Esophagus squamous epithelium (tissue), 5 donors: ENCODE data around the gene WDR87. TPM values are rescaled to one million over a fixed set of nuclear protein-coding genes. Genes with fewer than 3 reads are reported as not detected.

Experiments
- DNase-seq: peaks from one replicate; lab custom pipeline; 2025; lab: John Stamatoyannopoulos, UW
- H3K27ac ChIP-seq, 4 donors: fragments of 200-600 bp; sonication (generic); one replicate each; pipeline ENCODE4 v1.5.1; 2016 to 2019; ENCODE audit warnings: mild to moderate bottlenecking in 1 of 4
- H3K27me3 ChIP-seq, 4 donors: fragments of 200-600 bp; sonication (generic); 1 replicate in 3 of 4; 2 replicates in 1 of 4; pipeline versions ENCODE4 v1.5.1 to v1.6.0; 2017 to 2021; ENCODE audit warnings: antibody characterized with exemption in 1 of 4
- H3K36me3 ChIP-seq, 3 donors: fragments of 200-600 bp; sonication (generic); one replicate each; pipeline ENCODE4 v1.5.1; 2016 to 2019
- H3K4me1 ChIP-seq, 3 donors: fragments of 200-600 bp; sonication (generic); one replicate each; pipeline ENCODE4 v1.5.1; 2017 to 2019
- H3K4me3 ChIP-seq, 4 donors: fragments of 200-600 bp; sonication (generic); 1 replicate in 3 of 4; 2 replicates in 1 of 4; pipeline ENCODE4 v1.5.1; 2016 to 2019; ENCODE audit warnings: mild to moderate bottlenecking in 2 of 4, moderate library complexity in 1 of 4
- H3K9me3 ChIP-seq, 3 donors: fragments of 200-600 bp; sonication (generic); one replicate each; pipeline ENCODE4 v1.5.1; 2016 to 2019
- POLR2A ChIP-seq, 4 donors: fragments of 450-650 bp; IDR thresholded peaks; one replicate each; pipeline ENCODE4 v1.6.1; 2017; ENCODE audit warnings: antibody characterized with exemption in 4 of 4, mild to moderate bottlenecking in 4 of 4, moderate library complexity in 3 of 4
- WGBS, 2 donors: methylation state at CpG; one replicate each; pipeline ENCODE4 v1.1.5; 2018; 5-methylcytosine and 5-hydroxymethylcytosine counted together
- intact Hi-C: fragments of 100-400 bp; cut with DNase I; formaldehyde crosslinking; loops from one replicate; pipeline ENCODE4 v1.15.0; 2022
- total RNA-seq, 4 donors: library from RNA; depleted of rRNA; stranded (reverse); fragments of >200 nt; gene quantifications; one replicate each; pipeline ENCODE4 v1.1.0, GENCODE V29; 2016
- TF ChIP-seq, protein P1 (sequence below), 6 experiments: fragments of 450-650 bp in 4 of 6; fragments of 200-600 bp in 2 of 6; sonication (generic) in 2 of 6; IDR thresholded peaks; one replicate each; pipeline ENCODE4 v1.5.1; 2016 to 2019; ENCODE audit warnings: antibody characterized with exemption in 6 of 6, mild to moderate bottlenecking in 4 of 6, moderate library complexity in 4 of 6
- donor health status: DM: yes; HTN: yes; CAD: no.

The WDR87 gene
- not detected for total RNA-seq

DNA sequence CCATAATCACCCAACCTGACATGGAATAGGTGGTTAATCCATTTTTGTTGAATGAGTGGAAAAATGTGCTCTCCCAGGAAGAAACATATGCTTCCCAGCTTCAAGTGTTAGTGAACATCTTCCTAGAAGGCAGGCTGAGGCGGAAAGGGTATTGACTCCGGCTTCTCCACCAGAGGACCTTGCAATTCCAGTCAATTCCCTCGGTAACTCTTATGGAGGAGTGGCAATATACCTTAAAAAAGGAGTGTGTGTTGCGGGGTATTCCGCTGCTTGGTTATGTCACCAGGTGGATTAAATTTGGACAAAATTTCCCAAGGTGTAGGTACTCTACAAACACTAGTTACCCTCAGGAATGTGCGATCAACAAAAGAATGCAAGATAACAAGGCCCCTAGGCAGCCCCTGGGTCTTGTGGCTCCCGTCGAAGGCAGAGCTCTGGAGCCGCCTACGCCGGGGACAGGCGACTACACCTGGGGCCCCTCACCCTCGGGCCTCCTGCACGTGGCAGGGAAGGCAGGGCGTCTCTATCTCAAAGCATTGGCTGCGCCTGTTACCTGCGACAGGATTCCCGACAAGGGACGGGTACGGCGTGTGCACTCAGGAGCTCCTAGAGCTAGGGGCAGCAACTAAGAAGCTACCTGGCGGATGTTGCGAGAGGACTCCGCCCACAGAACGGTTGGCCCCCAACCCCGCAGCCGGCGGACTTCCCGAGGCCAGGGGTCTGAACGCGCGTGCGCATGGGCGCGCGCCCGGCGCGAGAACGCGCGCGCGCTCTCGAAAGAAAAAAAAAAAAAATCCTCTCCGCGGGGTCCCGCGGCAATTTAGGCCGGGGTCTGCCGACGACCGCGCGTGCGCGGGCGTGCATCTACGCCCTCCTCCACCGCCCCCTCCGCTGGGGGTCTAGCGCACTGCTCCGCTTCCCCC lies at the start of gene WDR87:
TSS of gene WDR87 (minus strand) at position 649 of the 923 bp plus-strand sequence. CDS start 8,355 bp downstream, outside the sequence.
- Histone ChIP-seq H3K4me3 (peak within 1 kb of the TSS; percentile 85 to 98 (median 93)), H3K9me3 (no peaks in the 10 kb centered on the region), H3K4me1 (peaks cover 6 to 33% (median 14%) of the 10 kb centered on the region in 3 donors), H3K27ac (peak within 1 kb of the TSS; percentile 75 to 84 (median 80)), H3K36me3 (no peaks in the 10 kb centered on the region), H3K27me3 (no peaks in the 10 kb centered on the region)
- 12 to 13% methylated on average over 29 to 31 of the region's 63 CpGs for WGBS, 2 donors
- no peak for DNase-seq
- intact Hi-C loops, result loop anchor here (5.0 kb wide), 1 partner anchor 186 kb away; no protein-coding TSS in a partner anchor
- TF ChIP-seq, protein P1, sequence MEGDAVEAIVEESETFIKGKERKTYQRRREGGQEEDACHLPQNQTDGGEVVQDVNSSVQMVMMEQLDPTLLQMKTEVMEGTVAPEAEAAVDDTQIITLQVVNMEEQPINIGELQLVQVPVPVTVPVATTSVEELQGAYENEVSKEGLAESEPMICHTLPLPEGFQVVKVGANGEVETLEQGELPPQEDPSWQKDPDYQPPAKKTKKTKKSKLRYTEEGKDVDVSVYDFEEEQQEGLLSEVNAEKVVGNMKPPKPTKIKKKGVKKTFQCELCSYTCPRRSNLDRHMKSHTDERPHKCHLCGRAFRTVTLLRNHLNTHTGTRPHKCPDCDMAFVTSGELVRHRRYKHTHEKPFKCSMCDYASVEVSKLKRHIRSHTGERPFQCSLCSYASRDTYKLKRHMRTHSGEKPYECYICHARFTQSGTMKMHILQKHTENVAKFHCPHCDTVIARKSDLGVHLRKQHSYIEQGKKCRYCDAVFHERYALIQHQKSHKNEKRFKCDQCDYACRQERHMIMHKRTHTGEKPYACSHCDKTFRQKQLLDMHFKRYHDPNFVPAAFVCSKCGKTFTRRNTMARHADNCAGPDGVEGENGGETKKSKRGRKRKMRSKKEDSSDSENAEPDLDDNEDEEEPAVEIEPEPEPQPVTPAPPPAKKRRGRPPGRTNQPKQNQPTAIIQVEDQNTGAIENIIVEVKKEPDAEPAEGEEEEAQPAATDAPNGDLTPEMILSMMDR (IDR thresholded peaks at IDR 0.05), result no peak

DNA sequence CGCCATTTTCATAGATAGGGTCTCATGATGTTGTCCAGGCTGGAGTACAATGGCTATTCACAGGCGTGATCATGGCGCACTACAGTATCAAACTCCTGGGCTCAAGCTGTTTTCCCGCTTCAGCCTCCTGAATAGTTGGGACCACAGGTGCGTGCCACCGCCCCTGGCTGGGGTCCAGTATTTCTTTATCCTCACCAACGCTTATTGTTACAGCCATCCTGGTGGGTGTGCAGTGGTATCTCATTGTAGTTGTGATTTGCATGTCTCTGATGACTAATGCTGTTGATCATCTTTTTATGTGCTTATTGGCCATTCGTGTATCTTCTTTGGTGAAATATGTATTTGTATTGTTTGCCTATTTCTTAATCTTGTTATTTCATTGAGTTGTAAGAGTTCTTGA lies 49.6 kb upstream of the WDR87 start:
- TF ChIP-seq, protein P1 (IDR thresholded peaks at IDR 0.05), result no peak
- TF ChIP-seq POLR2A (IDR thresholded peaks at IDR 0.05), result no peak
- Histone ChIP-seq H3K4me3 (no peak overlapping the region), H3K27ac (no peak overlapping the region), H3K4me1 (peaks cover 0 to 10% (median 0%) of the 10 kb centered on the region in 3 donors), H3K36me3 (no peaks in the 10 kb centered on the region), H3K9me3 (peaks cover 0 to 3% (median 0%) of the 10 kb centered on the region in 3 donors), H3K27me3 (no peaks in the 10 kb centered on the region)
- DNase-seq, result no peak
- WGBS, 2 donors, result 47 to 71% methylated on average over 8 of the region's 8 CpGs
- intact Hi-C loops, result no loop called here

DNA sequence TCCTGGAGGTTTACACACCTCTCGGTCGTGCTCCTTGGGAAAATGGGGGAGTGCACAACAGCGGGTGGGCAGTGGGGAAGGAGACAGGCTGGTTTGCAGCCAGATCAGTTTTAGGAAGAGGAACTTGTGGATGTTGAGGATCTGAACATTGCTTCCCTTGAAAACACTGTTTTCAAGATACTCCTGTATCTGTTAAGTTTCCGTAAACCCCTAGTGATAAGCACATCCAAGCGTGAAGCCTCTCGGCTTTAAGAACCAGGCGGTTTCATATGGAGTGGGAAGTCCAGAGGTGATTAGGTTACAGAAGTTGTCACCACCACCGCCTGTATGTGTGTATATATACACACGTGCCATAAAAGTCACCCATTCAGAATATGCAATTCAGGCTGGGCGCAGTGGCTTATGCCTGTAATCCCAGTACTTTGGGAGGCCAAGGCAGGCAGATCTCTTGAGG lies 48.1 kb upstream of the WDR87 start:
- H3K9me3 ChIP-seq, result no peaks in the 10 kb centered on the region
- TF ChIP-seq POLR2A (IDR thresholded peaks at IDR 0.05), result no peak
- TF ChIP-seq, protein P1 (IDR thresholded peaks at IDR 0.05), result no peak
- H3K27ac ChIP-seq, result no peak overlapping the region
- no peak overlapping the region for H3K4me3 ChIP-seq
- H3K27me3 ChIP-seq, result no peaks in the 10 kb centered on the region
- peaks cover 0 to 10% (median 0%) of the 10 kb centered on the region in 3 donors for H3K4me1 ChIP-seq
- intact Hi-C loops, result no loop called here
- WGBS, 2 donors, result 78 to 87% methylated on average over 10 of the region's 10 CpGs
- no peaks in the 10 kb centered on the region for H3K36me3 ChIP-seq
- no peak for DNase-seq

DNA sequence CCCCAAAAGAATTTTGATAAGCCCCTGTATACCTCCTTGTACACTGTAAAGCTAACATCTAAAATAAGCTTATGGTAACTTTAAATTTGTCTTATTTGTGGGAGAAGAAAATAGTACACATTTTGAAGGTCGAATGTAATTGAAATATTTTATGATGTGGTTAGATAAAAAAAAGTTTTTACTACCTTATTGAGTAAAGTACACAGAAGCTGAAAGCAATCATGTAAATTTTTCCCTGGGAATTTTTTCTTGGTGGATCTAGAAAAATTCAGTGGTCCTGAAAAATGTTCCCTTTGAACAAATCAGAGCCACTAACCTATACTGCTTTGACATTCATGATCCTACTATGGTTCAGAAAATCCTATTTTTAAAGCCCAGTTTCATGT lies 47.5 kb upstream of the WDR87 start:
- Histone ChIP-seq H3K27me3 (no peaks in the 10 kb centered on the region), H3K4me1 (peaks cover 0 to 10% (median 0%) of the 10 kb centered on the region in 3 donors), H3K27ac (no peak overlapping the region), H3K9me3 (no peaks in the 10 kb centered on the region), H3K36me3 (no peaks in the 10 kb centered on the region), H3K4me3 (no peak overlapping the region)
- intact Hi-C loops, result no loop called here
- WGBS, 2 donors, result 25 to 35% methylated on average over 1 of the region's 1 CpG
- DNase-seq, result no peak
- no peak for TF ChIP-seq POLR2A (IDR thresholded peaks at IDR 0.05)

DNA sequence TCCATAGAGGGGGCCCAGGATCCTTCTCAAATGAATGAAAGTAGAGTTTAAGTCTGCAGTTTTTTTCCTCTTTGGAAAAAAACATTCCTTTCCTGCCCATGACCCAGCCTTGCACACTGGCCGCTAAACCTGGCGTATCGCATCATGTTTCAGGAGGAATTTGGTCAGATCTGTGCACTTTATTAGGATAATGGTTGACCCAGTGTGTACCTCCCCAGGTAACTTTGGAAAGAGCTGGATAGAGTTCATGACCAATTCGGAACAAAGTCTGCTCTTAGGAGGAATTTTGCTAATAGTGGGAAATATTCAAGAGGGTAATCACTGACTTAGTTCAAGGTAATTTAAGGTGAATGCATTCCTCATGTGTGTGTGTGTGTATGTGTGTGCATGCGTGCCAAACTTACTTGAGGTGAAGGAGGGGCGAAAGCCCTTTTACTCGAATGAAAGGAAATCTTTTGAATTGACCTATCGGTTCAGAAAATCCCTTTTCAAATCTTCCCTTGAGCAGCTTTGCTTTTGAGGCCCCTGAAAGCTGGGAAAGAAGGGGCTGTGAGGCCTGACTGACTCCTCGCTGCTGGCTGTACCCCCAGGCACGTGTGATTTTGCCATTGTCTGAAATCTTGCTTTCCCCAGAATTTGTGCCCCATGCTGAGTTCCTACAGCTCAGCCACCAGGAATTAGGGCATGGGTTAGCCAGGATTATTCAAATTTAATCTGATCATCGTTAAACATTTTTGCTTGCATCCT lies 47.0 kb upstream of the WDR87 start:
- 59 to 71% methylated on average over 11 of the region's 11 CpGs for WGBS, 2 donors
- no peak for DNase-seq
- Histone ChIP-seq H3K36me3 (no peaks in the 10 kb centered on the region), H3K9me3 (no peaks in the 10 kb centered on the region), H3K4me3 (no peak overlapping the region), H3K4me1 (peaks cover 0 to 10% (median 0%) of the 10 kb centered on the region in 3 donors), H3K27ac (no peak overlapping the region), H3K27me3 (no peaks in the 10 kb centered on the region)
- TF ChIP-seq, protein P1 (IDR thresholded peaks at IDR 0.05), result no peak
- TF ChIP-seq POLR2A (IDR thresholded peaks at IDR 0.05), result no peak
- intact Hi-C loops, result no loop called here
